K562 (cell line): ENCODE results near the gene CHST8. TPM values are rescaled to one million over a fixed set of nuclear protein-coding genes. Genes with fewer than 3 reads are reported as not detected.

Experiments
- CREM ChIP-seq: IDR thresholded peaks from 2 replicates; pipeline ENCODE4 v1.6.1; 2014; ENCODE audit warnings: antibody characterized with exemption, low read depth
- HNRNPK ChIP-seq: fragments of 200-400 bp; formaldehyde crosslinking; IDR thresholded peaks from one replicate; pipeline ENCODE4 v1.6.1; 2018; ENCODE audit warnings: mild to moderate bottlenecking, low read depth, low read length; ENCODE audit not compliant: poor library complexity, severe bottlenecking
- HNRNPLL ChIP-seq: fragments of 200-400 bp; formaldehyde crosslinking; IDR thresholded peaks from 2 replicates; pipeline ENCODE4 v1.6.1; 2017; ENCODE audit warnings: low read length, low read depth, mild to moderate bottlenecking; ENCODE audit not compliant: poor library complexity, severe bottlenecking
- MAFK ChIP-seq: IDR thresholded peaks from 2 replicates; pipeline ENCODE4 v1.6.1; 2011; ENCODE audit warnings: low read length, improper control_type of control experiment
- MCM2 ChIP-seq: fragments of 450-650 bp; IDR thresholded peaks from 2 replicates; pipeline ENCODE4 v1.6.1; 2017; ENCODE audit warnings: low read depth, mild to moderate bottlenecking
- MCM3 ChIP-seq: fragments of 450-650 bp; IDR thresholded peaks from 2 replicates; pipeline ENCODE4 v1.6.1; 2016
- NR2C2 ChIP-seq, 2 experiments: fragments of 200-800 bp in 1 of 2; sonication (Bioruptor generic) in 1 of 2; sonication (generic) in 1 of 2; formaldehyde crosslinking in 1 of 2; IDR thresholded peaks; 2 replicates each; pipeline versions ENCODE4 v1.6.1 to v1.8.0; 2016 to 2022; ENCODE audit warnings: mild to moderate bottlenecking in 1 of 2, missing compliant biosample characterization in 1 of 2, missing genetic modification characterization in 1 of 2, missing genetic modification reagents in 1 of 2
- OTX1 ChIP-seq: fragments of 450-650 bp; formaldehyde crosslinking; IDR thresholded peaks from 2 replicates; pipeline ENCODE4 v1.4.0; 2022; ENCODE audit warnings: mild to moderate bottlenecking
- POLR2B ChIP-seq: fragments of 450-650 bp; IDR thresholded peaks from 2 replicates; pipeline ENCODE4 v1.6.1; 2018; ENCODE audit warnings: low read depth; ENCODE audit not compliant: partially characterized antibody
- RAD21 ChIP-seq, 2 experiments: fragments of 250-450 bp in 1 of 2; fragments of 450-650 bp in 1 of 2; sonication (Bioruptor Pico) in 1 of 2; formaldehyde crosslinking in 1 of 2; IDR thresholded peaks in 1 of 2; conservative IDR thresholded peaks in 1 of 2; 2 replicates each; pipeline versions ENCODE4 v1.4.0 to v1.8.0; 2020 to 2022; ENCODE audit warnings: mild to moderate bottlenecking in 2 of 2, moderate library complexity in 1 of 2
- SIN3A ChIP-seq, 2 experiments: fragments of 150-350 bp in 1 of 2; IDR thresholded peaks; 2 replicates each; pipeline ENCODE4 v1.6.1; 2011 to 2016; ENCODE audit warnings: borderline replicate concordance in 2 of 2, low read depth in 2 of 2, low read length in 2 of 2, mild to moderate bottlenecking in 2 of 2, moderate library complexity in 2 of 2; ENCODE audit not compliant: control insufficient read depth in 1 of 2
- SPI1 ChIP-seq: IDR thresholded peaks from 2 replicates; pipeline ENCODE4 v1.6.1; 2011; ENCODE audit warnings: low read depth, low read length, control low read depth, borderline replicate concordance
- ZBTB2 ChIP-seq: fragments of 450-650 bp; IDR thresholded peaks from 2 replicates; pipeline ENCODE4 v1.6.1; 2016; ENCODE audit warnings: antibody characterized with exemption
- ZNF431 ChIP-seq: sonication (generic); formaldehyde crosslinking; IDR thresholded peaks from 2 replicates; pipeline ENCODE4 v1.8.0; 2022; ENCODE audit warnings: mild to moderate bottlenecking, missing genetic modification reagents
- polyA plus RNA-seq, 8 experiments: library from polyadenylated mRNA; depleted of rRNA in 4 of 8; stranded (reverse) in 5 of 8; unstranded in 3 of 8; fragments of >200 nt; fragmentation: Nextera tagmentation in 2 of 8; fragmentation: Illumina TruSeq in 1 of 8; extraction: Ambion mirVana in 2 of 8; extraction: Trizol in 1 of 8; gene quantifications; 2 replicates each; pipeline versions ENCODE4 v1.2.1 to v1.2.3, GENCODE V29; 2011 to 2014; ENCODE audit warnings: inconsistent platforms in 1 of 8, missing spikeins in 1 of 8
- total RNA-seq, 7 experiments: library from RNA; depleted of rRNA in 6 of 7; stranded (reverse); fragments of >200 nt in 6 of 7; fragmentation: Illumina TruSeq in 2 of 7; extraction: Trizol in 2 of 7; gene quantifications; 2 replicates each; pipeline versions ENCODE4 v1.2.1 to v1.2.3, GENCODE V29; 2011 to 2021; ENCODE audit warnings: low replicate concordance in 1 of 7
- TF ChIP-seq, protein P1 (sequence below): sonication (generic); formaldehyde crosslinking; IDR thresholded peaks from 2 replicates; pipeline ENCODE4 v1.8.0; 2023; ENCODE audit warnings: mild to moderate bottlenecking, missing genetic modification reagents
- TF ChIP-seq, protein P2 (sequence below), 2 experiments: fragments of 200-800 bp in 1 of 2; sonication (Bioruptor generic) in 1 of 2; sonication (generic) in 1 of 2; formaldehyde crosslinking in 1 of 2; IDR thresholded peaks in 1 of 2; conservative IDR thresholded peaks in 1 of 2; 2 replicates each; pipeline versions ENCODE4 v1.5.0 to v1.6.1; 2016 to 2020; ENCODE audit warnings: missing compliant biosample characterization in 1 of 2, missing genetic modification characterization in 1 of 2, missing genetic modification reagents in 1 of 2

The CHST8 gene
- total and polyA plus RNA-seq, 9 of the 15 experiments (the other 6 are each of a cell fraction or from before 2014, with no cell fraction given): 0.11 TPM; not detected in 8

GRCh38 chr19:33795370-33796163 lies 173.8 kb downstream of the CHST8 start (continued):
- TF ChIP-seq, protein P1, sequence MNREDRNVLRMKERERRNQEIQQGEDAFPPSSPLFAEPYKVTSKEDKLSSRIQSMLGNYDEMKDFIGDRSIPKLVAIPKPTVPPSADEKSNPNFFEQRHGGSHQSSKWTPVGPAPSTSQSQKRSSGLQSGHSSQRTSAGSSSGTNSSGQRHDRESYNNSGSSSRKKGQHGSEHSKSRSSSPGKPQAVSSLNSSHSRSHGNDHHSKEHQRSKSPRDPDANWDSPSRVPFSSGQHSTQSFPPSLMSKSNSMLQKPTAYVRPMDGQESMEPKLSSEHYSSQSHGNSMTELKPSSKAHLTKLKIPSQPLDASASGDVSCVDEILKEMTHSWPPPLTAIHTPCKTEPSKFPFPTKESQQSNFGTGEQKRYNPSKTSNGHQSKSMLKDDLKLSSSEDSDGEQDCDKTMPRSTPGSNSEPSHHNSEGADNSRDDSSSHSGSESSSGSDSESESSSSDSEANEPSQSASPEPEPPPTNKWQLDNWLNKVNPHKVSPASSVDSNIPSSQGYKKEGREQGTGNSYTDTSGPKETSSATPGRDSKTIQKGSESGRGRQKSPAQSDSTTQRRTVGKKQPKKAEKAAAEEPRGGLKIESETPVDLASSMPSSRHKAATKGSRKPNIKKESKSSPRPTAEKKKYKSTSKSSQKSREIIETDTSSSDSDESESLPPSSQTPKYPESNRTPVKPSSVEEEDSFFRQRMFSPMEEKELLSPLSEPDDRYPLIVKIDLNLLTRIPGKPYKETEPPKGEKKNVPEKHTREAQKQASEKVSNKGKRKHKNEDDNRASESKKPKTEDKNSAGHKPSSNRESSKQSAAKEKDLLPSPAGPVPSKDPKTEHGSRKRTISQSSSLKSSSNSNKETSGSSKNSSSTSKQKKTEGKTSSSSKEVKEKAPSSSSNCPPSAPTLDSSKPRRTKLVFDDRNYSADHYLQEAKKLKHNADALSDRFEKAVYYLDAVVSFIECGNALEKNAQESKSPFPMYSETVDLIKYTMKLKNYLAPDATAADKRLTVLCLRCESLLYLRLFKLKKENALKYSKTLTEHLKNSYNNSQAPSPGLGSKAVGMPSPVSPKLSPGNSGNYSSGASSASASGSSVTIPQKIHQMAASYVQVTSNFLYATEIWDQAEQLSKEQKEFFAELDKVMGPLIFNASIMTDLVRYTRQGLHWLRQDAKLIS (CRISPR knock-in tag): 0 out of 2 replicates have a peak, but pooled peaks have one; percentile 43
- TF ChIP-seq ZBTB2: 0 out of 2 replicates have a peak, but pooled peaks have one; percentile 43
- TF ChIP-seq RAD21 (CRISPR knock-in tag; conservative IDR thresholded peaks at IDR 0.05 in 1 of 2, IDR thresholded peaks at IDR 0.05 in 1 of 2): peak; percentile 48 to 67; a peak in 3 of 4 replicates
- TF ChIP-seq ZNF431 (CRISPR knock-in tag): no peak
- TF ChIP-seq SIN3A (IDR thresholded peaks at IDR 0.05; ENCODE audit: borderline replicate concordance in 2 of 2, control insufficient read depth in 1 of 2, low read depth in 2 of 2, low read length in 2 of 2): peak in 1 of 2 experiments; percentile 30; a peak in 1 of 4 replicates
- no peak; the same call in 1 of the 2 replicates for TF ChIP-seq CREM
- no peak for TF ChIP-seq SPI1
- TF ChIP-seq MAFK: no peak
- TF ChIP-seq, protein P2, sequence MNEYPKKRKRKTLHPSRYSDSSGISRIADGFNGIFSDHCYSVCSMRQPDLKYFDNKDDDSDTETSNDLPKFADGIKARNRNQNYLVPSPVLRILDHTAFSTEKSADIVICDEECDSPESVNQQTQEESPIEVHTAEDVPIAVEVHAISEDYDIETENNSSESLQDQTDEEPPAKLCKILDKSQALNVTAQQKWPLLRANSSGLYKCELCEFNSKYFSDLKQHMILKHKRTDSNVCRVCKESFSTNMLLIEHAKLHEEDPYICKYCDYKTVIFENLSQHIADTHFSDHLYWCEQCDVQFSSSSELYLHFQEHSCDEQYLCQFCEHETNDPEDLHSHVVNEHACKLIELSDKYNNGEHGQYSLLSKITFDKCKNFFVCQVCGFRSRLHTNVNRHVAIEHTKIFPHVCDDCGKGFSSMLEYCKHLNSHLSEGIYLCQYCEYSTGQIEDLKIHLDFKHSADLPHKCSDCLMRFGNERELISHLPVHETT (CRISPR knock-in tag; conservative IDR thresholded peaks at IDR 0.05 in 1 of 2, IDR thresholded peaks at IDR 0.05 in 1 of 2): peak in 1 of 2 experiments; percentile 85; a peak in 2 of 4 replicates
- peak; percentile 65 for TF ChIP-seq HNRNPK
- no peak for TF ChIP-seq MCM3
- TF ChIP-seq POLR2B: peak; percentile 56
- no peak for TF ChIP-seq MCM2
- TF ChIP-seq OTX1 (CRISPR knock-in tag): no peak
- TF ChIP-seq NR2C2 (CRISPR knock-in tag; IDR thresholded peaks at IDR 0.05): no peak
- peak; percentile 28; the same call in 1 of the 2 replicates for TF ChIP-seq NR2C2 (tag; IDR thresholded peaks at IDR 0.05)
- peak; percentile 41 for TF ChIP-seq HNRNPLL
